Measurements from ENCODE around the gene DOCK9.

DNA sequence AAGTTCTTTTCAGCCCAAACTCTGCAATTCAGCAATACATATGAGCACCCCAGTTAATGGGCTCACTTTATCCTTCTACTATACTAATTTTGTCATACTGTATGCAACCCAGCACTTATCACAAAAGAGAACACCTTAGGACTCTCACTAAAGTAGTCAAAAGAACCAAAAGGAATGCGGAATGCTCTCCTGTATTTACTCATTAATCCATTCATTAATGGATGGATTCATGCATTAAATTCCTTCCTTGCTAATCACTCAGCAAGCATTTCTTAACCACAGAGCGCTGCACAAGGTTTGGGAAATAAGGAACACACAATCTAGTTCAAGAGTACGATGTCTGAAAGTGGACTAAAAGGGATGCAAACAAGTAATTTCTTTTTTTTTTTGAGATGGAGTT lies 12.8 kb upstream of the DOCK9 start:
- TF ChIP-seq SIX5 (IDR thresholded peaks at IDR 0.05; ENCODE audit: borderline replicate concordance in 1 of 2, insufficient read depth in 1 of 2, low read depth in 1 of 2, low read length in 2 of 2): no peak
- TF ChIP-seq, protein P1, sequence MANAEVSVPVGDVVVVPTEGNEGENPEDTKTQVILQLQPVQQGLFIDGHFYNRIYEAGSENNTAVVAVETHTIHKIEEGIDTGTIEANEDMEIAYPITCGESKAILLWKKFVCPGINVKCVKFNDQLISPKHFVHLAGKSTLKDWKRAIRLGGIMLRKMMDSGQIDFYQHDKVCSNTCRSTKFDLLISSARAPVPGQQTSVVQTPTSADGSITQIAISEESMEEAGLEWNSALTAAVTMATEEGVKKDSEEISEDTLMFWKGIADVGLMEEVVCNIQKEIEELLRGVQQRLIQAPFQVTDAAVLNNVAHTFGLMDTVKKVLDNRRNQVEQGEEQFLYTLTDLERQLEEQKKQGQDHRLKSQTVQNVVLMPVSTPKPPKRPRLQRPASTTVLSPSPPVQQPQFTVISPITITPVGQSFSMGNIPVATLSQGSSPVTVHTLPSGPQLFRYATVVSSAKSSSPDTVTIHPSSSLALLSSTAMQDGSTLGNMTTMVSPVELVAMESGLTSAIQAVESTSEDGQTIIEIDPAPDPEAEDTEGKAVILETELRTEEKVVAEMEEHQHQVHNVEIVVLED (CRISPR knock-in tag; IDR thresholded peaks at IDR 0.05): no peak
- no peak for TF ChIP-seq MTA3 (IDR thresholded peaks at IDR 0.05; ENCODE audit: borderline replicate concordance)
- TF ChIP-seq EHMT2 (IDR thresholded peaks at IDR 0.05): no peak
- TF ChIP-seq CTCF (IDR thresholded peaks at IDR 0.05 in 2 of 3, conservative IDR thresholded peaks at IDR 0.05 in 1 of 3; ENCODE audit: insufficient read depth in 2 of 3, low read depth in 1 of 3, low read length in 3 of 3): no peak
- no peak for TF ChIP-seq CHD2 (IDR thresholded peaks at IDR 0.05; ENCODE audit: low read depth, low read length)
- TF ChIP-seq RBM34 (IDR thresholded peaks at IDR 0.05; ENCODE audit: borderline replicate concordance, insufficient read depth, low read length): no peak
- no peak for TF ChIP-seq ZNF398 (CRISPR knock-in tag; IDR thresholded peaks at IDR 0.05)
- no peak for TF ChIP-seq NFIC (IDR thresholded peaks at IDR 0.05)
- no peak for TF ChIP-seq ZFP30 (CRISPR knock-in tag; IDR thresholded peaks at IDR 0.05; ENCODE audit: borderline replicate concordance)
- no peak for TF ChIP-seq POLR2AphosphoS5 (IDR thresholded peaks at IDR 0.05; ENCODE audit: control insufficient read depth, insufficient read depth, low read depth, low read length)

Measured in K562 (cell line).